Neural cell (in vitro differentiated cells): ENCODE measurements around the gene TMEM212. TPM values are rescaled to one million over a fixed set of nuclear protein-coding genes. Genes with fewer than 3 reads are reported as not detected.

Experiments
- H2AFZ ChIP-seq: fragments of 200-600, 300-800 bp; sonication (generic), shearing (Covaris generic); 2 replicates; pipeline ENCODE4 v1.6.0; 2014; ENCODE audit warnings: low read depth, mild to moderate bottlenecking, antibody characterized with exemption, low read length, moderate library complexity
- H3F3A ChIP-seq: fragments of 200-600 bp; shearing (Covaris generic); 2 replicates; pipeline ENCODE4 v1.6.1; 2016; ENCODE audit warnings: mild to moderate bottlenecking, moderate library complexity, mixed read lengths, antibody characterized with exemption, low read length; ENCODE audit not compliant: insufficient read depth, poor library complexity, severe bottlenecking
- H3K27ac ChIP-seq: fragments of 200-600, 300-800 bp; sonication (generic), shearing (Covaris generic); 2 replicates; pipeline ENCODE4 v1.5.1; 2014; ENCODE audit warnings: mild to moderate bottlenecking, low read length, moderate library complexity
- H3K27me3 ChIP-seq: fragments of 300-800, 200-600 bp; sonication (generic), shearing (Covaris generic); 2 replicates; pipeline ENCODE4 v1.6.0; 2014; ENCODE audit warnings: mild to moderate bottlenecking, low read depth, low read length, moderate library complexity; ENCODE audit not compliant: insufficient read depth
- H3K36me3 ChIP-seq: fragments of 300-800, 200-600 bp; sonication (generic), shearing (Covaris generic); 2 replicates; pipeline ENCODE4 v1.5.1; 2014; ENCODE audit warnings: mild to moderate bottlenecking, antibody characterized with exemption, low read length, moderate library complexity; ENCODE audit not compliant: insufficient read depth
- H3K4me2 ChIP-seq: fragments of 300-800, 200-600 bp; sonication (generic), shearing (Covaris generic); 2 replicates; pipeline ENCODE4 v1.6.0; 2014; ENCODE audit warnings: mild to moderate bottlenecking, low read length
- H3K4me3 ChIP-seq: fragments of 300-800, 200-600 bp; sonication (generic), shearing (Covaris generic); 2 replicates; pipeline ENCODE4 v1.5.1; 2014; ENCODE audit warnings: mild to moderate bottlenecking, low read length, moderate library complexity
- H3K79me2 ChIP-seq: fragments of 200-600 bp; shearing (Covaris generic); replicated peaks from 2 replicates; pipeline ENCODE4 v1.6.0; 2014; ENCODE audit warnings: mild to moderate bottlenecking, low read length, moderate library complexity; ENCODE audit not compliant: insufficient read depth
- H3K9ac ChIP-seq: fragments of 300-800, 200-600 bp; sonication (generic), shearing (Covaris generic); 2 replicates; pipeline ENCODE4 v1.6.1; 2016; ENCODE audit warnings: mild to moderate bottlenecking, low read length, mixed read lengths
- H3K9me2 ChIP-seq: fragments of 200-600 bp; shearing (Covaris generic); 2 replicates; pipeline ENCODE4 v1.6.1; 2016; ENCODE audit warnings: mild to moderate bottlenecking, low read length, mixed read lengths; ENCODE audit not compliant: insufficient read depth
- H3K9me3 ChIP-seq: fragments of 200-600, 300-800 bp; sonication (generic), shearing (Covaris generic); 2 replicates; pipeline ENCODE4 v1.6.1; 2016; ENCODE audit warnings: mild to moderate bottlenecking, mixed run types, low read length, moderate library complexity, mixed read lengths
- H4K20me1 ChIP-seq: fragments of 200-600 bp; shearing (Covaris generic); 2 replicates; pipeline ENCODE4 v1.6.1; 2016; ENCODE audit warnings: mild to moderate bottlenecking, mixed run types; ENCODE audit not compliant: insufficient read depth
- EP300 ChIP-seq: fragments of 450-650 bp; conservative IDR thresholded peaks from 2 replicates; pipeline ENCODE4 v1.6.1; 2014; ENCODE audit warnings: antibody characterized with exemption, mild to moderate bottlenecking, moderate library complexity; ENCODE audit not compliant: poor library complexity, severe bottlenecking
- EZH2 ChIP-seq: fragments of 200-600, 300-800 bp; shearing (Covaris generic), sonication (generic); IDR thresholded peaks from 2 replicates; pipeline ENCODE4 v1.6.1; 2014; ENCODE audit warnings: antibody characterized with exemption, low read length, borderline replicate concordance, mild to moderate bottlenecking; ENCODE audit not compliant: insufficient read depth, poor library complexity, severe bottlenecking
- MXI1 ChIP-seq: fragments of 450-650 bp; conservative IDR thresholded peaks from 2 replicates; pipeline ENCODE4 v1.6.1; 2014; ENCODE audit warnings: antibody characterized with exemption, mild to moderate bottlenecking; ENCODE audit not compliant: poor library complexity, severe bottlenecking
- POLR2AphosphoS5 ChIP-seq: IDR thresholded peaks from 2 replicates; pipeline ENCODE4 v1.6.1; 2012
- RAD21 ChIP-seq: fragments of 450-650 bp; conservative IDR thresholded peaks from 2 replicates; pipeline ENCODE4 v1.6.1; 2014; ENCODE audit warnings: antibody characterized with exemption, mild to moderate bottlenecking, moderate library complexity
- SMC3 ChIP-seq: fragments of 450-650 bp; conservative IDR thresholded peaks from 2 replicates; pipeline ENCODE4 v1.6.1; 2014; ENCODE audit warnings: antibody characterized with exemption, mild to moderate bottlenecking, moderate library complexity; ENCODE audit not compliant: poor library complexity
- TAF1 ChIP-seq: IDR thresholded peaks from 2 replicates; pipeline ENCODE4 v1.6.1; 2012; ENCODE audit warnings: low read depth
- polyA plus RNA-seq: library from polyadenylated mRNA; depleted of rRNA; stranded (reverse); fragments of >200 nt; gene quantifications from 2 replicates; pipeline ENCODE4 v1.2.3, GENCODE V29; 2014
- TF ChIP-seq, protein P1 (sequence below): IDR thresholded peaks from 2 replicates; pipeline ENCODE4 v1.6.1; 2012; ENCODE audit warnings: borderline replicate concordance
- TF ChIP-seq, protein P2 (sequence below): fragments of 450-650 bp; IDR thresholded peaks from 2 replicates; pipeline ENCODE4 v1.5.1; 2014; ENCODE audit warnings: antibody characterized with exemption, mild to moderate bottlenecking, moderate library complexity; ENCODE audit not compliant: poor library complexity, severe bottlenecking

TMEM212 gene
- polyA plus RNA-seq, 1 donor from 2014 or later, result not detected

DNA sequence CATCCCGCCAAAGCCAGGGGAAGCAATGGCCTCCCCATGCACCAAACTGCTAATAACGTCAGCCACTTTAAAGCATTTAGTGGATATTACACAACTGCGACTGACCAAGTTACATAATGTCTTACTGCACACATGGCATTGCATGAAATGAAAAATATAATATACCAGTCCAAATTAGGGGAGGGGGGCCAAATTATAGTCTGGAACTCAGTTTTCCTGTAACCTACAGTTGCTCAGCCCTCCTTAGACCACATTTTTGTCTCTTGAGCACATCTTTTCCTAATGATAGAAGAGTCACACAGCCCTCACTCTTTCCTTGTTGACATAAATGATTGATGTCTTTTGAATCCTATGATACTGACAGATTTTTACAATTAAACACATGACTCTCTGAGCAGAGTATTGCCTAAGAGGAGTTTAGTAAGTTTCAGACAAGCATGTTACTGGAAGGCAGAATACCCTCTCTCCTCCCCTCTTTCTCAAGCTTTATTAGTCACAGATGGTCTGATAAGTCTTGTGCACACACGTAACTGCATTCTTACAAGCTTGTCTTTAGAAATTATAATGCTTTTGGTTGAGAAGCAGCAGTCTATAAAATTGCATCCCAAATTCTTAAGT is 31.7 kb upstream of the TMEM212 start:
- H3K9ac ChIP-seq, result no peak overlapping the region

DNA sequence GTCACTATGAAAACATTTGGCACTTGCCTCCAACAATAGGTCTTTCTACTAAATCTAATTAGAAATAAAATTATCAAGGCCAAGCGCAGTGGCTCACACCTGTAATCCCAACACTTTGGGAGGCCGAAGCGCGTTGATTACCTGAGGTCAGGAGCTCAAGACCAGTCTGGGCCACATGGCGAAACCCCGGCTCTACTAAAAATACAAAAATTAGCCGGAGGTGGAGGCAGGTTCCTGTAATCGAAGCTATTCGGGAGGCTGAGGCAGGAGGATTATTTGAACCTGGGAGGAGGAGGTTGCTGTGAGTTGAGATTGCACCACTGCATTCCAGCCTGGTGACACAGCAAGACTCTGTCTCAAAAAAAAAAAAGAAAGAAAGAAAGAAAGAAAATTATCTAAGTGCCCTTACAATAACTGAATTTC is 31.2 kb upstream of the TMEM212 start:
- Histone ChIP-seq H3K4me2 (no peak overlapping the region), H3F3A (no peaks in the 10 kb centered on the region), H3K36me3 (no peaks in the 10 kb centered on the region), H3K27me3 (peaks cover 25% of the 10 kb centered on the region), H3K27ac (no peak overlapping the region), H3K4me3 (no peak overlapping the region), H3K9me3 (no peaks in the 10 kb centered on the region), H3K9me2 (no peaks in the 10 kb centered on the region), H3K79me2 (no peaks in the 10 kb centered on the region), H2AFZ (no peak overlapping the region), H4K20me1 (no peaks in the 10 kb centered on the region), H3K9ac (no peak overlapping the region)
- no peak for TF ChIP-seq MXI1
- no peak for TF ChIP-seq TAF1
- TF ChIP-seq, protein P1, sequence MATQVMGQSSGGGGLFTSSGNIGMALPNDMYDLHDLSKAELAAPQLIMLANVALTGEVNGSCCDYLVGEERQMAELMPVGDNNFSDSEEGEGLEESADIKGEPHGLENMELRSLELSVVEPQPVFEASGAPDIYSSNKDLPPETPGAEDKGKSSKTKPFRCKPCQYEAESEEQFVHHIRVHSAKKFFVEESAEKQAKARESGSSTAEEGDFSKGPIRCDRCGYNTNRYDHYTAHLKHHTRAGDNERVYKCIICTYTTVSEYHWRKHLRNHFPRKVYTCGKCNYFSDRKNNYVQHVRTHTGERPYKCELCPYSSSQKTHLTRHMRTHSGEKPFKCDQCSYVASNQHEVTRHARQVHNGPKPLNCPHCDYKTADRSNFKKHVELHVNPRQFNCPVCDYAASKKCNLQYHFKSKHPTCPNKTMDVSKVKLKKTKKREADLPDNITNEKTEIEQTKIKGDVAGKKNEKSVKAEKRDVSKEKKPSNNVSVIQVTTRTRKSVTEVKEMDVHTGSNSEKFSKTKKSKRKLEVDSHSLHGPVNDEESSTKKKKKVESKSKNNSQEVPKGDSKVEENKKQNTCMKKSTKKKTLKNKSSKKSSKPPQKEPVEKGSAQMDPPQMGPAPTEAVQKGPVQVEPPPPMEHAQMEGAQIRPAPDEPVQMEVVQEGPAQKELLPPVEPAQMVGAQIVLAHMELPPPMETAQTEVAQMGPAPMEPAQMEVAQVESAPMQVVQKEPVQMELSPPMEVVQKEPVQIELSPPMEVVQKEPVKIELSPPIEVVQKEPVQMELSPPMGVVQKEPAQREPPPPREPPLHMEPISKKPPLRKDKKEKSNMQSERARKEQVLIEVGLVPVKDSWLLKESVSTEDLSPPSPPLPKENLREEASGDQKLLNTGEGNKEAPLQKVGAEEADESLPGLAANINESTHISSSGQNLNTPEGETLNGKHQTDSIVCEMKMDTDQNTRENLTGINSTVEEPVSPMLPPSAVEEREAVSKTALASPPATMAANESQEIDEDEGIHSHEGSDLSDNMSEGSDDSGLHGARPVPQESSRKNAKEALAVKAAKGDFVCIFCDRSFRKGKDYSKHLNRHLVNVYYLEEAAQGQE, result no peak
- no peak for TF ChIP-seq SMC3
- no peak for TF ChIP-seq RAD21
- no peak for TF ChIP-seq POLR2AphosphoS5
- TF ChIP-seq, protein P2, sequence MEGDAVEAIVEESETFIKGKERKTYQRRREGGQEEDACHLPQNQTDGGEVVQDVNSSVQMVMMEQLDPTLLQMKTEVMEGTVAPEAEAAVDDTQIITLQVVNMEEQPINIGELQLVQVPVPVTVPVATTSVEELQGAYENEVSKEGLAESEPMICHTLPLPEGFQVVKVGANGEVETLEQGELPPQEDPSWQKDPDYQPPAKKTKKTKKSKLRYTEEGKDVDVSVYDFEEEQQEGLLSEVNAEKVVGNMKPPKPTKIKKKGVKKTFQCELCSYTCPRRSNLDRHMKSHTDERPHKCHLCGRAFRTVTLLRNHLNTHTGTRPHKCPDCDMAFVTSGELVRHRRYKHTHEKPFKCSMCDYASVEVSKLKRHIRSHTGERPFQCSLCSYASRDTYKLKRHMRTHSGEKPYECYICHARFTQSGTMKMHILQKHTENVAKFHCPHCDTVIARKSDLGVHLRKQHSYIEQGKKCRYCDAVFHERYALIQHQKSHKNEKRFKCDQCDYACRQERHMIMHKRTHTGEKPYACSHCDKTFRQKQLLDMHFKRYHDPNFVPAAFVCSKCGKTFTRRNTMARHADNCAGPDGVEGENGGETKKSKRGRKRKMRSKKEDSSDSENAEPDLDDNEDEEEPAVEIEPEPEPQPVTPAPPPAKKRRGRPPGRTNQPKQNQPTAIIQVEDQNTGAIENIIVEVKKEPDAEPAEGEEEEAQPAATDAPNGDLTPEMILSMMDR, result no peak
- TF ChIP-seq EP300, result no peak
- no peak for TF ChIP-seq EZH2

More for the DNA sequence above, 31.7 kb upstream of the TMEM212 start:
- Histone ChIP-seq H3K27me3 (peaks cover 25% of the 10 kb centered on the region), H2AFZ (no peak overlapping the region), H3K9me2 (no peaks in the 10 kb centered on the region), H3K9me3 (no peaks in the 10 kb centered on the region), H3K79me2 (no peaks in the 10 kb centered on the region), H3K27ac (no peak overlapping the region), H4K20me1 (no peaks in the 10 kb centered on the region), H3K4me3 (no peak overlapping the region), H3K36me3 (no peaks in the 10 kb centered on the region), H3K4me2 (no peak overlapping the region), H3F3A (no peaks in the 10 kb centered on the region)
- TF ChIP-seq, protein P1, result no peak
- no peak for TF ChIP-seq EP300
- no peak for TF ChIP-seq SMC3
- TF ChIP-seq POLR2AphosphoS5, result no peak
- no peak for TF ChIP-seq RAD21
- TF ChIP-seq EZH2, result no peak
- TF ChIP-seq, protein P2, result no peak
- no peak for TF ChIP-seq MXI1
- TF ChIP-seq TAF1, result no peak
